Activated CD8-positive, alpha-beta T cell treated with anti-CD3 and anti-CD28 coated beads, Interleukin-2, amount 10 ng/mL, durations not matched to agents 7 days and 5 days (primary cell): ENCODE measurements around the gene IFITM2. TPM values are rescaled to one million over a fixed set of nuclear protein-coding genes. Genes with fewer than 3 reads are reported as not detected.

Source experiments
- ATAC-seq: fragments of 150-1000 bp; cut with Tn5 transposase; one replicate; pipeline ENCODE4 v1.10.0; 2021; ENCODE audit warnings: moderate library complexity
- CTCF ChIA-PET: fragments of 350-600 bp; sonication (Branson Sonifier 250); formaldehyde crosslinking; loops from one replicate; lab custom pipeline; 2021; ENCODE audit warnings: antibody characterized with exemption; lab: Charles Lee
- POLR2A ChIA-PET: fragments of 350-600 bp; sonication (Branson Sonifier 250); formaldehyde crosslinking; loops from one replicate; lab custom pipeline; 2021; ENCODE audit warnings: antibody characterized with exemption; lab: Charles Lee
- DNase-seq: peaks from one replicate; pipeline ENCODE4 v3.0.0-alpha.2; 2020
- H3K27ac Mint-ChIP-seq: one replicate; pipeline ENCODE4 v1.8.0; 2021; ENCODE audit warnings: mild to moderate bottlenecking, mixed read lengths
- H3K27me3 Mint-ChIP-seq: one replicate; pipeline ENCODE4 v1.8.0; 2021; ENCODE audit warnings: low read depth, mixed read lengths
- H3K36me3 Mint-ChIP-seq: one replicate; pipeline ENCODE4 v1.8.0; 2021; ENCODE audit warnings: low read depth, mixed read lengths
- H3K4me1 Mint-ChIP-seq: one replicate; pipeline ENCODE4 v1.8.0; 2021; ENCODE audit warnings: low read depth, mixed read lengths
- H3K4me3 Mint-ChIP-seq: one replicate; pipeline ENCODE4 v1.8.0; 2021; ENCODE audit warnings: mild to moderate bottlenecking, mixed read lengths
- H3K9me3 Mint-ChIP-seq: one replicate; pipeline ENCODE4 v1.8.0; 2022; ENCODE audit warnings: mixed read lengths; ENCODE audit not compliant: insufficient read depth
- total RNA-seq, 2 experiments: library from RNA; stranded (reverse); gene quantifications; one replicate each; pipeline ENCODE4 v1.2.3, GENCODE V29; 2021

IFITM2 gene
- total RNA-seq, 2 experiments from 2014 or later: 2,197 to 2,304 TPM

DNA sequence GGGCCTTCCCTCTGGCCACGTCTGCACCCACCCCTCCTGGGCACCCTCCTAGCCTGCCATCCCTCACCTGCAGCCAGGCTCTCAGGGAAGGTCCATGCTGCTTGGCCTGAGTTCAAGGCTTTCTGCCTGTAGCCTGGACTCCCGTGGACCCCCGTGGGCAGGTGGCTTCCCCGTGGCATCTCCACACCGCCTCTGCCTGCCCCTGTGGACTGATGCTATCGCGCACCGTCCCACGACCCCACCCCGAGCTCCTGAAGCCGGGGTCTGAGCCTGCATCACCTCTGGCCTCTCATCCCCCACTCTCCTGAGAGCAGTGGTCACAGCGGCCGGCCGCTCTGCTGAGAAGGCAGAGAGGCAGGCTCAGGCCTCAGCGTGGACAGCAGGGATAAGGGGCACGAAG is 12.8 kb upstream of the IFITM2 start:
- Mint-ChIP-seq H3K27me3 (no peaks in the 10 kb centered on the region), H3K9me3 (no peaks in the 10 kb centered on the region), H3K36me3 (peaks cover 64% of the 10 kb centered on the region), H3K4me1 (peaks cover 83% of the 10 kb centered on the region), H3K4me3 (peak overlapping the region; percentile 65), H3K27ac (peak overlapping the region; percentile 81)
- POLR2A ChIA-PET: interaction anchor here (0.7 to 10.0 kb wide), 4 partner anchors 14 to 35 kb away, joined by 3 to 97 read pairs (median 22); partner anchors contain the start of gene NLRP6
- ATAC-seq (no peak), DNase-seq (no peak)
- CTCF ChIA-PET: interaction anchor here (0.9 to 2.3 kb wide), 3 partner anchors 11 to 154 kb away, joined by 3 to 11 read pairs (median 4); no protein-coding TSS in a partner anchor

DNA sequence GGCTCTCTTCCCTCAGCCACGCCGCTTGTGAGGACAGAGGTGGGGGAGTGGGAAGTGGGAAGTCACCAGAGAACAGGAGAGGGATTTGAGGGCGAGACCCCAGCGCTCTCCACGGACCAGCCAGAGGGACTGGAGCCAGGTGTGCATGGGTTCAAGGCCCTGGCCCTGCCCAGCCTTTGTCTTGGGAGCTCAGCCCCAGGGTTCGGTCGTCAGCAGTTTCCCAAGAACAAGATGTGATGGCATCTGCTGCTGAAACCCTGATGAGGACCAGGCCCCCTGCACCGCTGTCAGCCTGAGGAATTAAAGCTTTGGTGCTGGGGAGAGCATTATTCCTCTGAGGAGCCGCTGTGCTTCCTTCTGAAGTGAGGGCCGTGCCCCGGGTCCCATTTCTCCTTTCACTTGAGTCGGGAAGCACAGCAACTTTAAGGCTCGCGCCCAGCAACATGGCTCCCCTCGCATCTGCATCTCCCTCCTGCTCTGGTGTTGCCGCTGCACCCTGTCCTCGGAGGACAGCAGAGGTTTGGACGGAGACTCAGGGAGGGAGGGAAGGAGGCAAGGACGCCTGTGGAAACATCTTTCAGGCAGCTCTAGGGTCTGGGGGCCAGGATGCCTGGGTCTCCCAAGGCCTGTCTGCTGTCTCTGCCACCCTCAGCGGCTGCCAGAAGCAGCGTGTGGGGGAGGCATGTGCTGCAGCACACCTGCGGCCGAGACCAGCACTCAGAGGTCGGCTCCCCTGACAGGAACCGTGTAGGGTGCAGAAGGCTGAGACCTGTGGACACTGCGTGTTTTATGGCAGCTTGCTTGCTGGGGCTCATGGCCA is 12.1 kb upstream of the IFITM2 start:
- peak overlapping the region; percentile 65 for H3K4me3 Mint-ChIP-seq
- peaks cover 57% of the 10 kb centered on the region for H3K36me3 Mint-ChIP-seq
- peaks cover 4% of the 10 kb centered on the region for H3K27me3 Mint-ChIP-seq
- H3K27ac Mint-ChIP-seq: peak overlapping the region; percentile 81
- ATAC-seq (no peak), DNase-seq (no peak)
- CTCF ChIA-PET: interaction anchor here (2.3 kb wide), 1 partner anchor 45 kb away, joined by 11 read pairs; no protein-coding TSS in a partner anchor
- peaks cover 86% of the 10 kb centered on the region for H3K4me1 Mint-ChIP-seq
- POLR2A ChIA-PET: interaction anchor here (0.7 to 10.0 kb wide), 5 partner anchors 11 to 34 kb away, joined by 3 to 97 read pairs (median 3); partner anchors contain the start of gene NLRP6
- H3K9me3 Mint-ChIP-seq: no peaks in the 10 kb centered on the region

DNA sequence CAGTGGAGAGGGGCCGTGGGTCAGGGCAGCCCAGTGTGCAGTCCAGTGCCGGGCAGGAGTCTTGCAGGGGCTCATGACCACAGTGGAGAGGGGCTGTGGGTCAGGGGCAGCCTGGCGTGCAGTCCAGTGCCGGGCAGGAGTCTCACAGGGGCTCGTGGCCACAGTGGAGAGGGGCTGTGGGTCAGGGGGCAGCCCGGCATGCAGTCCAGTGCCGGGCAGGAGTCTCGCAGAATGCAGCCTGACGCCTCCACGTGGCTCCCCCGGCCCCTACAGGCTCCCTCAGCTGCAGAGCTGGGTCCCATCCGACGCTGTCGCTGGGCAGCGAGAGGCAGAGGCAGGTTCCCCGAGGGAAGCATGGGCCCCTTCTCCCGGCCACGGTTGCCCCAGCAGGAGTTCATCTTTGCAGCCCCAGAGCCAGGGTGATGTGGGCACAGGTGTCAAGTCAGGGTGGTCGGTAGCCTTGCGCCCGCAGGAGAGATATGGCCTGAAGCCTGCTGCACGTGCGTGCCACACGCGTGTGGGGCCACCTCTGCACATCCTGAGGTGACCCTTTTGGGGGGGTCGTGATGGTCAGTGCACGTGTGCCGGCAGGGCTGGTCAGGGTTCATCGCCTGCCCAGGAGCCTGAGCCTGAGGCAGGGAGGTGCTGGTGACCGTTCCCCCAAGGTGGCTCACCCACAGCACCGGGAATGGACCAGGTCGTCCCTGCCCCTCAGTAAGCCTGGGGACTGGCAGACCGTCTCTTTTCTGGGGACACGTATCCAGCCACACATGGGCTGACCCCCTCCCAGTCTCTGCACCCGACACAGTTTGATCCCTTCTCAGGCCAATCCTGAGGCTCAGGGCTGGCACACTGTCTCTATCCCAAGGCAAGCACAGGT is 11.2 kb upstream of the IFITM2 start:
- Mint-ChIP-seq H3K4me3 (peak overlapping the region; percentile 65), H3K27me3 (peaks cover 8% of the 10 kb centered on the region)
- no peak for ATAC-seq

GRCh38 chr11:297051-297585 is 10.5 kb upstream of the IFITM2 start:
- peaks cover 9% of the 10 kb centered on the region for H3K27me3 Mint-ChIP-seq
- CTCF ChIA-PET: no interaction called here
- H3K9me3 Mint-ChIP-seq: no peaks in the 10 kb centered on the region

More for the DNA sequence above, 11.2 kb upstream of the IFITM2 start:
- POLR2A ChIA-PET: interaction anchor here (1.3 to 10.0 kb wide), 3 partner anchors 12 to 20 kb away, joined by 3 to 97 read pairs (median 41); partner anchors contain the start of gene NLRP6
- no peak for DNase-seq
- Mint-ChIP-seq H3K27ac (peak overlapping the region; percentile 85), H3K4me1 (peaks cover 85% of the 10 kb centered on the region), H3K9me3 (no peaks in the 10 kb centered on the region), H3K36me3 (peaks cover 49% of the 10 kb centered on the region)
- CTCF ChIA-PET: no interaction called here

DNA sequence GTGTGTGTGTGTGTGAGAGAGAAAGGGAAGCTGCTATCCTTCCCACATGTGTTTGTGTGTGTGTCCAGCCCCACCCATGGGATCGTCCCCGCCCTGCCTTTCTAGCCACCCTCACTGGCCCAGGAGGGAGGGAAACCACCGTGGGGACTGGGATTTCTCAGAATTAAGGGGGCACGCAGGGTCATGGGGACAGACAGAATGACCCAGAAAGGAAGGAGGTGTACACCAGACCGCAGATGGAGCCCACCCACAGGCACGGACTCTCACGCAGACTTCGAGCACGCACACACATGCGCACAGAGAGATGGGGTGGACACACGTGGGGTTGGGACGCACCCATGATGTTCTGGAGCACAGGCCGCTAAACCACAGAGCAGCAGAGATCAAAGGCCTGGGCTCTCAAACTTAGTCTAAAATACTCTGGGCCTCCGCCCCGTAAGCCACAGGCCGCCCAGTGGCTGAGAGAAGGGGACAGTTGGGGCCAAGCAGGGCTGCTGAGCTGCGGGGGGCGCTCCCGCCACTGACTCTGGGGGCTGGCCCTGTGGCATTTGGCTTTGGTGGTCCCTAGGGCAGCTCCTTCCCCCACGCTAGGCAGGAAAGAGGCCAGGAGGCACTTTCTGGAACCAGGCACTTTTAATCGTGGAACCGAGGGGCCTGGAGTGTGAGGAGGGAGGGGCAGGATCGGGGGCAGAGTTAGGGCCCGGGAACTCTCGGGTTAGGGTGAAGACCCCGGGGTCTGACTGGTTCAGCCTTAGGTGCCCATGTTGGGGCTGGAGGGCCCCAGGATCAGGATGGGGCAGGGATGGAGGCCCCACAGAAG is 9.8 kb upstream of the IFITM2 start:
- DNase-seq: peak; percentile 93
- POLR2A ChIA-PET: interaction anchor here (1.2 to 5.7 kb wide), 6 partner anchors 8 to 47 kb away, joined by 4 to 54 read pairs (median 8); partner anchors contain the start of genes IFITM2 and PGGHG
- peaks cover 9% of the 10 kb centered on the region for H3K27me3 Mint-ChIP-seq

More at GRCh38 chr11:297051-297585, 10.5 kb upstream of the IFITM2 start:
- Mint-ChIP-seq H3K4me3 (peak overlapping the region; percentile 30), H3K27ac (peak overlapping the region; percentile 85), H3K4me1 (peaks cover 81% of the 10 kb centered on the region), H3K36me3 (peaks cover 45% of the 10 kb centered on the region)
- ATAC-seq (peak; percentile 50), DNase-seq (no peak)
- POLR2A ChIA-PET: interaction anchor here (1.2 to 5.7 kb wide), 4 partner anchors 8 to 19 kb away, joined by 6 to 54 read pairs (median 16); partner anchors contain the start of genes IFITM2 and PGGHG

GRCh38 chr11:298406-299065 is 9.1 kb upstream of the IFITM2 start:
- ATAC-seq: no peak
- Mint-ChIP-seq H3K4me1 (peaks cover 82% of the 10 kb centered on the region), H3K27ac (peak overlapping the region; percentile 85), H3K27me3 (peaks cover 9% of the 10 kb centered on the region), H3K9me3 (no peaks in the 10 kb centered on the region), H3K36me3 (peaks cover 37% of the 10 kb centered on the region), H3K4me3 (peak overlapping the region; percentile 30)
- ChIA-PET POLR2A (interaction anchor here (0.7 to 5.7 kb wide), 8 partner anchors 9 to 48 kb away, joined by 3 to 54 read pairs (median 6); partner anchors contain the start of genes IFITM2 and PGGHG), CTCF (interaction anchor here (1.2 to 1.3 kb wide), 2 partner anchors 48 to 66 kb away, joined by 3 to 5 read pairs; no protein-coding TSS in a partner anchor)
- DNase-seq: peak; percentile 45

More for the DNA sequence above, 9.8 kb upstream of the IFITM2 start:
- H3K27ac Mint-ChIP-seq: peak overlapping the region; percentile 85
- H3K4me3 Mint-ChIP-seq: peak overlapping the region; percentile 30
- peaks cover 83% of the 10 kb centered on the region for H3K4me1 Mint-ChIP-seq
- H3K36me3 Mint-ChIP-seq: peaks cover 43% of the 10 kb centered on the region
- ATAC-seq: peak; percentile 64
- CTCF ChIA-PET: interaction anchor here (1.3 kb wide), 1 partner anchor 67 kb away, joined by 3 read pairs; no protein-coding TSS in a partner anchor
- H3K9me3 Mint-ChIP-seq: no peaks in the 10 kb centered on the region

DNA sequence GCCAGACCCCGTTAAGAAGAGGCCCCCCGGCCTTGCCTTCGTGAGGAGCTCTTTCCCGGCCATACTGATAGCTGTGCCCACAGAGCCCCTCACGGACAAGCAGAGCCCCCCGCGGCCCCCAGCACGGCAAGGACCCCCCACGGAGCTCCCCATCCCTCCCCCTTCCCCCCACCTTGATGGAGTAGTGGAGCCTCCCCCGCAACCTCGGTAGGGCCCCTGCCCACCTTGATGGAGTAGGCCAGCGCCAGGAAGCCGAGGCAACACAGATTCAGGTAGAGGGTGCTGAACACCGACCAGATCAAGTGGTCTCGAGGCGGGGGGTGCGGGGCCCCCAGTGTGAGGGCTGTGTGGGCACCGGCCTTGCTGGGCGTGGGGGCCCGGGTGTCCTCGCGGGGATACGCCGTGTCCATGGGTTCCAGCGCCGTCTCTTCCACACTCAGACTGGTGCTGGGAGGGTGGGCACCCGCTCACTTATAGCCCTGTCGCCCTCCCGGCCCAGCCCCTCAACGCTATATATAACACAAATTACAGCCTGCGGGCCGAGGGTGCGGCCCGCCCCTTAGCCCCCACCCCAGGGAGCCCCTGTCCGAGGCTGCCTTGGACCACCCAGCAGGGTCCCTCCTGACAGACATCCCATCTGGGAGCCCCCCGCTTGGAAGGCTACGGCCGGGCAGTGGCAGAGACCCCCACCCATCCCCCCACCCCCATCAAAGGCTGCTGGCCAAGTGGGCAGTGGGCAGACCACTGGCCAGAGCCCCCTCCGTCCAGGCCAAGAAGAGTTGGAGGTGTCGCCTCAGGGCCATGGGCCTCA is 8.3 kb upstream of the IFITM2 start, which contains the start of gene IFITM5:
TSS of gene IFITM5 (minus strand) at position 446 of the 811 bp plus-strand sequence. CDS start at position 410, 36 bp downstream.
- peaks cover 79% of the 10 kb centered on the region for H3K4me1 Mint-ChIP-seq
- DNase-seq: no peak
- peak within 1 kb of the TSS; percentile 85 for H3K27ac Mint-ChIP-seq
- CTCF ChIA-PET: interaction anchor here (1.2 to 1.3 kb wide), 2 partner anchors 48 to 65 kb away, joined by 3 to 5 read pairs; no protein-coding TSS in a partner anchor
- no peak for ATAC-seq
- POLR2A ChIA-PET: interaction anchor here (0.7 to 5.7 kb wide), 10 partner anchors 8 to 49 kb away, joined by 3 to 54 read pairs (median 6); partner anchors contain the start of genes IFITM2 and PGGHG
- peak within 1 kb of the TSS; percentile 30 for H3K4me3 Mint-ChIP-seq
- H3K27me3 Mint-ChIP-seq: peaks cover 9% of the 10 kb centered on the region
- H3K9me3 Mint-ChIP-seq: no peaks in the 10 kb centered on the region
- peaks cover 29% of the 10 kb centered on the region for H3K36me3 Mint-ChIP-seq

- Mint-ChIP-seq H3K9me3 (no peaks in the 10 kb centered on the region), H3K27me3 (peaks cover 9% of the 10 kb centered on the region), H3K4me1 (peaks cover 76% of the 10 kb centered on the region), H3K27ac (peak overlapping the region; percentile 46), H3K36me3 (peaks cover 21% of the 10 kb centered on the region), H3K4me3 (no peak overlapping the region)
- ATAC-seq (no peak), DNase-seq (no peak)
- POLR2A ChIA-PET: interaction anchor here (0.6 to 5.7 kb wide), 7 partner anchors 9 to 56 kb away, joined by 3 to 54 read pairs (median 7); partner anchors contain the start of gene PGGHG
- CTCF ChIA-PET: interaction anchor here (1.3 to 3.2 kb wide), 2 partner anchors 50 to 149 kb away, joined by 3 to 17 read pairs; no protein-coding TSS in a partner anchor
These were observed 7.5 kb upstream of the IFITM2 start for GRCh38 chr11:299951-300735.
